Aorta (tissue), 5 donors: Measurements from ENCODE around the gene CELSR1. TPM values are rescaled to one million over a fixed set of nuclear protein-coding genes. Genes with fewer than 3 reads are reported as not detected.
"Not testable (repeated sequence)": the region's sequence is repeated elsewhere in the genome, so short reads cannot be mapped to it uniquely, and the experiment has no call there.

Experiments
- ATAC-seq: fragments of 200-7000 bp; cut with Tn5 transposase; one replicate; pipeline ENCODE4 v1.9.1; 2022; ENCODE audit warnings: moderate library complexity; ENCODE audit not compliant: low FRiP score
- DNase-seq, 2 donors: peaks; one replicate each; pipeline ENCODE4 v3.0.0-alpha.2; 2020
- H3K27ac ChIP-seq, 2 donors: one replicate each; pipeline ENCODE4 v1.5.1; 2013; ENCODE audit warnings: low read length in 2 of 2, mild to moderate bottlenecking in 2 of 2, moderate library complexity in 2 of 2, control low read depth in 1 of 2, inconsistent platforms in 1 of 2, low read depth in 1 of 2
- H3K27me3 ChIP-seq, 2 donors: one replicate each; pipeline ENCODE4 v1.6.1; 2013; ENCODE audit warnings: control low read depth in 1 of 2, low read length in 1 of 2, mild to moderate bottlenecking in 1 of 2, moderate library complexity in 1 of 2; ENCODE audit not compliant: insufficient read depth in 2 of 2, control insufficient read depth in 1 of 2
- H3K36me3 ChIP-seq, 2 donors: one replicate each; pipeline ENCODE4 v1.6.1; 2013; ENCODE audit warnings: control low read depth in 1 of 2, low read length in 1 of 2, mild to moderate bottlenecking in 1 of 2; ENCODE audit not compliant: insufficient read depth in 2 of 2, control insufficient read depth in 1 of 2
- H3K4me1 ChIP-seq, 2 donors: one replicate each; pipeline ENCODE4 v1.6.1; 2013; ENCODE audit warnings: low read length in 2 of 2, control low read depth in 1 of 2, mild to moderate bottlenecking in 1 of 2, moderate library complexity in 1 of 2; ENCODE audit not compliant: insufficient read depth in 2 of 2, control insufficient read depth in 1 of 2
- H3K4me3 ChIP-seq, 2 donors: one replicate each; pipeline ENCODE4 v1.5.1; 2013; ENCODE audit warnings: low read length in 2 of 2, control low read depth in 1 of 2, mild to moderate bottlenecking in 1 of 2
- H3K9me3 ChIP-seq: one replicate; pipeline ENCODE4 v1.6.1; 2013; ENCODE audit warnings: mild to moderate bottlenecking, low read length; ENCODE audit not compliant: control insufficient read depth
- WGBS, 2 donors: extraction: QIAGEN DNeasy Blood & Tissue Kit; methylation state at CpG; one replicate each; pipeline ENCODE4 v1.1.7; 2013; 5-methylcytosine and 5-hydroxymethylcytosine counted together
- intact Hi-C, 2 donors: fragments of 100-400 bp; cut with DNase I; formaldehyde crosslinking; loops; one replicate each; pipeline versions ENCODE4 v1.14.2 to v1.15.0; 2022
- polyA plus RNA-seq, 2 donors: library from polyadenylated mRNA; stranded (reverse); fragments of 200-250 nt; gene quantifications; one replicate each; pipeline ENCODE4 v1.2.3, GENCODE V29; 2013
- total RNA-seq, 2 donors: library from RNA; stranded (reverse); fragmentation: NEBNext Ultra II Directional; extraction: Animal tissue kit (Norgen Biotek cat#: 25700); gene quantifications; one replicate each; pipeline ENCODE4 v1.2.1, GENCODE V29; 2021
- donor health status: healthy with polysubstance abuse.
- donor health status: Bipolar disorder and iron deficiency.
- donor health status: DM: no; HTN: no; CAD: no.
- donor health status: DM: no; HTN: no; CAD: no.
- donor health status: DM: yes; HTN: yes; CAD: no.

CELSR1 gene
- total and polyA plus RNA-seq, 4 donors = 0.15 to 3.0 (median 1.3) TPM

DNA sequence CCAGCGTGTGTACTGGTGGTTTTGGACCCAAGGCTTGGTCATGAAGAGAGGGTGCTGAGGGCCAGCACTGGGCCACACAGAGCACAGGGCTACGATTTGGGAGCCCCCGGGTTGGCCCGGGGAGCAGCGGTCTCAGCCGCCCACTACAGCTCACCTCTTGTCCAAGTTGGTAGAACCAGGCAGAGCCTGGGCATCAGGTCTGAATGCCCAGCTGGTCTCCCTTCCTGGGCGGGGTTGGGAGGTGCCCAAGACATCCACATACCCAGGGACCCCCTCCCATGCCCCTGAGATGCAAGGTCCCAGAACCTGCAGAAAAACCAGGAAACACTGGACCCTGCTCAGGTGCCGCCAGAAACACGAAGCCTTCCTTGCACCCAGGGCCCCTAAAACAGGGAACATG is 18.0 kb downstream of the CELSR1 start:
- 90 to 94% methylated on average over 9 of the region's 9 CpGs for WGBS, 2 donors

DNA sequence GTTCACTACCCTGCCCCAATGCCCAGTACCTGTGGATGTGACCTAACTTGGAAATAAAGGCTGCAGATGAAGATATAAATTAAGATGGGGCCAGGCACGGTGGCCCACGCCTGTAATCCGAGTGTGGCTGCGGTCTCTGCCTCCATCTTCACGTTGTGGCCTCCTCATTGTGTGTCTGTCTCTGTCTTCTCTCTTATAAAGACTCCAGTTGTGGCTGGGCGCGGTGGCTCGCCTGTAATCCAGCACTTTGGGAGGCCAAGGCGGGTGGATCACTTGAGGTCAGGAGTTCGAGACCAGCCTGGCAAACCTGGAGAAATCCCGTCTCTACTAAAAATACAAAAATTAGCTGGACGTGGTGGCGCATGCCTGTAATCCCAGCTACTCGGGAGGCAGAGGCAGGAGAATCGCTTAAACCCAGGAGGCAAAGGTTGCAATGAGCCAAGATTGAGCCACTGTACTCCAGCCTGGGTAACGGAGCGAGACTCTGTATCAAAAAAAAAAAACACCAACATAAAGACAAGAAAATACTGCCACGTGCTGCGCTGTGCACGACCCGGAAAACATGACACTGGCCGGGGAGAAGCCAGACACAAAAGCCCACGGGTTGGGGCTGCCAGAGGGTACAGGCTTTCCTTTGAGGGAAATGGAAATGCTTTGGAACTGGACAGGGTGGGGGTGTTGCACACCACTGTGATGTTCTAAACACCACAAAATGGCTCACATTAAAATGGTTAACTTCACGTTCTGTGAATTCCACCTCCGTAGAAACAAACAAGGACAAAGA is 18.7 kb downstream of the CELSR1 start:
- intact Hi-C loops = no loop called here
- no peaks in the 10 kb centered on the region for H3K27me3 ChIP-seq
- no peak overlapping the region for H3K4me3 ChIP-seq
- H3K4me1 ChIP-seq = no peaks in the 10 kb centered on the region
- DNase-seq (no peak), ATAC-seq (no peak)
- no peaks in the 10 kb centered on the region for H3K36me3 ChIP-seq
- no peaks in the 10 kb centered on the region for H3K9me3 ChIP-seq
- H3K27ac ChIP-seq = no peak overlapping the region
- 91 to 93% methylated on average over 25 of the region's 25 CpGs for WGBS, 2 donors

More for the DNA sequence above, 18.0 kb downstream of the CELSR1 start:
- H3K4me3 ChIP-seq = no peak overlapping the region
- no peaks in the 10 kb centered on the region for H3K27me3 ChIP-seq
- H3K9me3 ChIP-seq = no peaks in the 10 kb centered on the region
- intact Hi-C loops = no loop called here
- ATAC-seq = no peak
- H3K27ac ChIP-seq = no peak overlapping the region
- H3K4me1 ChIP-seq = no peaks in the 10 kb centered on the region
- DNase-seq = no peak
- H3K36me3 ChIP-seq = no peaks in the 10 kb centered on the region

DNA sequence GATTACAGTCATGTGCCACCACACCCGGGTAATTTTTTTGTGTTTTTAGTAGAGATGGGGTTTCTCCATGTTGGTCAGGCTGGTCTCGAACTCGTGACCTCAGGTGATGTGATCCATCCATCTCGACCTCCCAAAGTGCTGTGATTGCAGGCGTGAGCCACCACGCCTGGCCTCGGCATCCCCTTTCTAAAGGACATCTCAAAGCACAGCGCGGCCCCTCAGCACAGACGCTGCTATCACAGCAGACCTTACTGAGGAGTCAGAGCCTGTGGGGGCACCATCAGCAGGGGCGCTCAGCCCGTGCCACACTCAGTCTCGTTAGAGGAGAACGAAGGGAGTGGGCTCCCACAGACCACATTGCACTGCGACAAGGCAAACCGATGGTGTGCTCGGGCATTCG is 19.4 kb downstream of the CELSR1 start:
- ATAC-seq = no peak
- no peaks in the 10 kb centered on the region for H3K9me3 ChIP-seq
- H3K27me3 ChIP-seq = no peaks in the 10 kb centered on the region
- no peak overlapping the region for H3K4me3 ChIP-seq
- intact Hi-C loops = no loop called here
- WGBS, 2 donors = 95 to 96% methylated on average over 18 of the region's 18 CpGs
- DNase-seq = no peak
- H3K4me1 ChIP-seq = no peaks in the 10 kb centered on the region
- H3K27ac ChIP-seq = no peak overlapping the region
- no peaks in the 10 kb centered on the region for H3K36me3 ChIP-seq

DNA sequence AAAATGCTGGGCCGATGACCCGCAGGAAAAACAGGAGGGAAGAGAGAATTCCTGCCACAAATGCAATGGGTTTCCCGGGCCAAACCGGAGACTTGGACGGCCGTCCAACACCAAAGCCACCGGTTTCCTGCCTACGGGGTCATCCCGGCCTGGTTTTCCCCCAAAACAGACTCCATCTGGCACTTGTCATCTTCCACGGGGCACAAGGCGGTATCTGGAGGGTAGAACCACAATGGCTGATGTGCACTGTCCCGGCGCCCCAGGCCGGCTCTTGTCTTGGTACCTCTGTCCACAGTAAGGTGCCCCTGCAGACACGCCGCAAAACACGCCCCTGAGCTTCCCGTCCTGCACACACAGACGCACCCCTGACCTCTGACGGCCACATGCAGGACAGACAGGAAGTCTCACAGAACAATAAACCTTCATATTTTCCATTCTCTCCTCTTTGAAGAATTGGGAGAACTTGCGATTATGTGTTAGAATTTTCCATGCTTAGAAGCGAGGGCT is 20.1 kb downstream of the CELSR1 start:
- ATAC-seq (peak; percentile 9), DNase-seq (no peak)
- Histone ChIP-seq H3K4me1 (no peaks in the 10 kb centered on the region), H3K27me3 (no peaks in the 10 kb centered on the region), H3K27ac (no peak overlapping the region), H3K4me3 (no peak overlapping the region), H3K9me3 (no peaks in the 10 kb centered on the region), H3K36me3 (no peaks in the 10 kb centered on the region)
- intact Hi-C loops = no loop called here
- 86 to 90% methylated on average over 22 of the region's 22 CpGs for WGBS, 2 donors

DNA sequence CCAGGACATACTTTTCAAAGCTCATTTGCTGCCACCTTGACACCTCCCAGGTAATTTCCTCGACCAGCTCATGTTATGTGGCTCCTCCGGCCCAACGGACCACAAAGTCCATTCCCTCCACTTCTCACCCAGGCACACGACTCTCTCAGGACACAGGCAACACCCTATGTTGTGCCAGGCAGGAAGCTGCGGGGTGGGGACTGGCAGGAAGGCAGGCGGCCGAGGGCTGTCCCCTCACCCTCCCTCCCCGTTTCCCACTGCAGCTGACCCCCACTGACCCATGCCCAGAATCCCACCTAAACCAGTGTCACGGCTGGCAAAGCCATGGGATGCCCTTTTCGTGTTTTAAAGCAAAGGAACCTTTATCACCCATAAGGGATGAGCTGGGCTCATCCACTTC is 20.8 kb downstream of the CELSR1 start:
- Histone ChIP-seq H3K27ac (no peak overlapping the region), H3K36me3 (no peaks in the 10 kb centered on the region), H3K9me3 (no peaks in the 10 kb centered on the region), H3K4me1 (no peaks in the 10 kb centered on the region), H3K27me3 (no peaks in the 10 kb centered on the region), H3K4me3 (no peak overlapping the region)
- ATAC-seq (no peak), DNase-seq (no peak)
- intact Hi-C loops = no loop called here
- 90 to 94% methylated on average over 10 of the region's 10 CpGs for WGBS, 2 donors

DNA sequence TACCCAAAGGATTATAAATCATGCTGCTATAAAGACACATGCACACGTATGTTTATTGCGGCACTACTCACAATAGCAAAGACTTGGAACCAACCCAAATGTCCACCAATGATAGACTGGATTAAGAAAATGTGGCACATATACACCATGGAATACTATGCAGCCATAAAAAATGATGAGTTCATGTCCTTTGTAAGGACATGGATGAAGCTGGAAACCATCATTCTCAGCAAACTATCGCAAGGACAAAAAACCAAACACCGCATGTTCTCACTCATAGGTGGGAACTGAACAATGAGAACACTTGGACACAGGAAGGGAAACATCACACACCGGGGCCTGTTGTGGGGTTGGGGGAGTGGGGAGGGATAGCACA is 21.3 kb downstream of the CELSR1 start:
- intact Hi-C loops, H3K4me1 ChIP-seq, ATAC-seq, H3K4me3 ChIP-seq, H3K36me3 ChIP-seq, H3K9me3 ChIP-seq, H3K27ac ChIP-seq, H3K27me3 ChIP-seq, DNase-seq: not testable (repeated sequence)
- WGBS, 2 donors = 95 to 97% methylated on average over 3 of the region's 5 CpGs

DNA sequence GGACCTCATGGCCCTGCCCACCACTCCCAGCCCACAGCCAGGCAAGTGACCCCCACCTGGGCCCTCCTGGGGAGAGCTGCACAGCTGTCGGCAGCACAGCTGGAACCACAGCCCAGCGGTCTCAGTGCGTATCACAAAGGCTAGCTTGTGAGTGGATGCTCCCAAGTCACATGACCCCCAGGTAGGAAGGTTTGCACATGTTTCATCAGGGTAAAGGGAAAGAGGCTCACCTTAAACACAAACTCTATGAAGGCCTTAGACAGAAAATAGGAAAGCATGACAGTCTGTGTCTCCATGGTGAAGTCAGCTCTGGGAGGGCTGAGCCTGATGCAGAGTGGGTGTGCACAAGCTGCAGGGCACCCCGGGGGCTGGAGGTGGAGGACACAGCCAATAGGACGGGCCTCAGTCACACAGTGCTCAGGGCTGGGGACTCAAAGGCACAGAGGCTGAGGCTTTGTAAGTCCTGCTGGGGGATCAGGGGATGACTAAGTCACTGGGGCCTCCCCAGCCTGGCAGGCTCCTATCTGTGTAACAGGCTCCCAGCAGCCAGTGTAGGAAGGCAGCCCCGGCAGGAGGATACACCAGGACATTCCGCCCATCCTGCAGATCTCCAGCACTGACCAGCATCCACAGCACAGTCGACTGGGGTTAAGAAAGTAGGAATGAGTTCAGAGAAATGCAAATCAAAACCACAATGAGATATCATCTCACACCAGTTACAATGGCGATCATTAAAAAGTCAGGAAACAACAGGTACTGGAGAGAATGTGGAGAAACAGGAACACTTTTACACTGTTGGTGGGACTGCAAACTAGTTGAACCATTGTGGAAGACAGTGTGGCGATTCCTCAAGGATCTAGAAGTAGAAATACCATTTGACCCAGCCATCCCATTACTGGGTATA is 22.0 kb downstream of the CELSR1 start:
- WGBS, 2 donors = 90 to 94% methylated on average over 10 of the region's 10 CpGs
- DNase-seq (no peak), ATAC-seq (peak; percentile 6)
- Histone ChIP-seq H3K9me3 (no peaks in the 10 kb centered on the region), H3K36me3 (no peaks in the 10 kb centered on the region), H3K4me3 (no peak overlapping the region), H3K27ac (no peak overlapping the region), H3K4me1 (no peaks in the 10 kb centered on the region), H3K27me3 (no peaks in the 10 kb centered on the region)
- intact Hi-C loops = no loop called here

DNA sequence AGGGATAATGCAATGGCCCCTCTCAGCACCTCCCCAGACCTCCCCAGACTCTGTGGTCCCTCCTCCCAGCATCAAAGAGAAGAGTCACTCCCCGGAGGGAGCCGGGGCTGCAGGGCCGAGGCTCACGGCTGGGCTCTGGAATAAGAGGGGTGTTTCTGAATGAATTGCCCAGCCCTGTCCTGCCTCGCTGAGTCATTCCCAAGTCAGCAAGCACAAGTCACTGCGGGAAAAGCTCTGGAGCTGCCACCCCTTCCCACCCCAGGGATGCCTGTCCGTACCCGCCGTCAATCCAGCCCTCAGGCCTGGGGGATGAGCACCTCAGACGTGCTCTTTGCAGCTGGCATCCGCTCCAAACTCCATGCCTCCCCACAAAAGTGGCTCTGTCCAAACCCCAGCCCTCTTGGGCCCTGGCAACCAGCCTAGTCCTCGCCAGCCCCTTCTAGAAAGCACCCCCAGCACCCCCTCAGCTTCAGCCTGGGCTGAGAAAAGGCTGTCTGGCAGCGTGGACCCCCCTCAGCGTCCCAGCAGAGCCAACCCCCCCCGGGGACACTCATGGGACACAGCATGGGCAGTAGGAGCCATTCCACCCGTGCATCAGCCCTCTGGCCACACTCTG is 22.7 kb downstream of the CELSR1 start:
- Histone ChIP-seq H3K4me1 (no peaks in the 10 kb centered on the region), H3K9me3 (no peaks in the 10 kb centered on the region), H3K4me3 (no peak overlapping the region), H3K27ac (no peak overlapping the region), H3K27me3 (no peaks in the 10 kb centered on the region), H3K36me3 (no peaks in the 10 kb centered on the region)
- intact Hi-C loops = no loop called here
- DNase-seq (no peak), ATAC-seq (no peak)
- WGBS, 2 donors = 71 to 81% methylated on average over 16 of the region's 16 CpGs
